ENCODE results near the gene CFAP410.
"Not testable (repeated sequence)": the region's sequence is repeated elsewhere in the genome, so short reads cannot be mapped to it uniquely, and the experiment has no call there.

CFAP410 gene

GRCh38 chr21:44350773-44351481 is 11.7 kb upstream of the CFAP410 start:
- DNase-seq (ENCODE audit: low read depth in 2 of 2), result no peak

GRCh38 chr21:44349847-44350772 is 10.9 kb upstream of the CFAP410 start:
- DNase-seq (ENCODE audit: low read depth in 2 of 2), result no peak

GRCh38 chr21:44349416-44349846 is 10.2 kb upstream of the CFAP410 start:
- DNase-seq (ENCODE audit: low read depth in 2 of 2), result no peak

GRCh38 chr21:44348861-44349260 is 9.7 kb upstream of the CFAP410 start:
- no peak for DNase-seq (ENCODE audit: low read depth in 2 of 2)

- DNase-seq (ENCODE audit: low read depth in 2 of 2), result no peak
Observed at GRCh38 chr21:44347911-44348451, 8.8 kb upstream of the CFAP410 start.

GRCh38 chr21:44345495-44345894 is 6.3 kb upstream of the CFAP410 start:
- DNase-seq (ENCODE audit: low read depth in 2 of 2), result no peak

GRCh38 chr21:44344541-44345183 is 5.5 kb upstream of the CFAP410 start:
- no peak for DNase-seq (ENCODE audit: low read depth in 2 of 2)

- DNase-seq (ENCODE audit: low read depth in 2 of 2), result not testable (repeated sequence)
Observed at GRCh38 chr21:44342981-44343380, 3.8 kb upstream of the CFAP410 start.

- DNase-seq (ENCODE audit: low read depth in 2 of 2), result not testable (repeated sequence)
Observed at GRCh38 chr21:44341726-44342458, 2.7 kb upstream of the CFAP410 start.

- DNase-seq (ENCODE audit: low read depth in 2 of 2), result no peak
Observed at GRCh38 chr21:44337941-44338895, 972 bp downstream of the CFAP410 start.

GRCh38 chr21:44337449-44337848 is 1.7 kb downstream of the CFAP410 start:
- DNase-seq (ENCODE audit: low read depth in 2 of 2), result no peak

- DNase-seq (ENCODE audit: low read depth in 2 of 2), result no peak
Observed at GRCh38 chr21:44335266-44336059, 3.7 kb downstream of the CFAP410 start.

- no peak for DNase-seq (ENCODE audit: low read depth in 2 of 2)
Observed at GRCh38 chr21:44334329-44335030, 4.7 kb downstream of the CFAP410 start.

- DNase-seq (ENCODE audit: low read depth in 2 of 2), result no peak
Observed at GRCh38 chr21:44333509-44334328, 5.5 kb downstream of the CFAP410 start.

- no peak for DNase-seq (ENCODE audit: low read depth in 2 of 2)
Observed at GRCh38 chr21:44332965-44333364, 6.2 kb downstream of the CFAP410 start.

- DNase-seq (ENCODE audit: low read depth in 2 of 2), result no peak
Observed at GRCh38 chr21:44332383-44332782, 6.8 kb downstream of the CFAP410 start.

- no peak for DNase-seq (ENCODE audit: low read depth in 2 of 2)
Observed at GRCh38 chr21:44331650-44332307, 7.4 kb downstream of the CFAP410 start.

Measured in stimulated activated CD8-positive, alpha-beta memory T cell treated with anti-CD3 and anti-CD28 coated beads, Interleukin-2, amount 100 ng/mL, for 1 hour (primary cell).